Measurements from ENCODE around the gene ACADS.

Gene ACADS

GRCh38 chr12:120757949-120758348 lies 32.3 kb downstream of the ACADS start:
- DNase-seq (ENCODE audit: low read depth), result no peak

- no peak for DNase-seq (ENCODE audit: low read depth)
Observed at GRCh38 chr12:120758798-120759590, 33.4 kb downstream of the ACADS start.

- no peak for DNase-seq (ENCODE audit: low read depth)
Observed at GRCh38 chr12:120759591-120760348, 34.1 kb downstream of the ACADS start.

GRCh38 chr12:120760349-120761254 lies 35.0 kb downstream of the ACADS start:
- no peak for DNase-seq (ENCODE audit: low read depth)

- DNase-seq (ENCODE audit: low read depth), result no peak
Observed at GRCh38 chr12:120761519-120761934, 35.9 kb downstream of the ACADS start.

- no peak for DNase-seq (ENCODE audit: low read depth)
Observed at GRCh38 chr12:120762086-120762485, 36.5 kb downstream of the ACADS start.

- DNase-seq (ENCODE audit: low read depth), result no peak
Observed at GRCh38 chr12:120763250-120763649, 37.6 kb downstream of the ACADS start.

- no peak for DNase-seq (ENCODE audit: low read depth)
Observed at GRCh38 chr12:120764816-120765215, 39.2 kb downstream of the ACADS start.

- no peak for DNase-seq (ENCODE audit: low read depth)
Observed at GRCh38 chr12:120766566-120766965, 40.9 kb downstream of the ACADS start.

GRCh38 chr12:120767071-120768024 lies 41.7 kb downstream of the ACADS start:
- DNase-seq (ENCODE audit: low read depth), result no peak

- DNase-seq (ENCODE audit: low read depth), result no peak
Observed at GRCh38 chr12:120771097-120771496, 45.5 kb downstream of the ACADS start.

GRCh38 chr12:120774169-120774916 lies 48.7 kb downstream of the ACADS start:
- DNase-seq (ENCODE audit: low read depth), result no peak

GRCh38 chr12:120775862-120776552 lies 50.4 kb downstream of the ACADS start:
- DNase-seq (ENCODE audit: low read depth), result no peak

GRCh38 chr12:120783197-120783596 lies 57.6 kb downstream of the ACADS start:
- no peak for DNase-seq (ENCODE audit: low read depth)

- DNase-seq (ENCODE audit: low read depth), result no peak
Observed at GRCh38 chr12:120784804-120785203, 59.2 kb downstream of the ACADS start.

- no peak for DNase-seq (ENCODE audit: low read depth)
Observed at GRCh38 chr12:120787889-120788288, 62.3 kb downstream of the ACADS start.

All from activated T-cell treated with anti-CD3 and anti-CD28 coated beads for 24 hours (primary cell).